Spleen (tissue), 7 donors: Measurements from ENCODE around the gene DENND1A.

Experiments used
- POLR2A ChIP-seq, 3 donors: fragments of 450-650 bp; IDR thresholded peaks; one replicate each; pipeline ENCODE4 v1.5.1; 2017; ENCODE audit warnings: antibody characterized with exemption in 3 of 3, mild to moderate bottlenecking in 1 of 3
- POLR2AphosphoS5 ChIP-seq, 3 donors: sonication (generic); formaldehyde crosslinking; IDR thresholded peaks; one replicate each; pipeline ENCODE4 v1.5.1; 2017; ENCODE audit warnings: antibody characterized with exemption in 3 of 3
- TF ChIP-seq, protein P1 (sequence below), 11 experiments: fragments of 200-600 bp in 7 of 11; fragments of 450-650 bp in 4 of 11; sonication (generic) in 4 of 11; IDR thresholded peaks in 8 of 11; conservative IDR thresholded peaks in 3 of 11; 1 replicate in 7 of 11; 2 replicates in 4 of 11; pipeline versions ENCODE4 v1.4.0 to v1.8.0; 2016 to 2021; ENCODE audit warnings: antibody characterized with exemption in 11 of 11, inconsistent platforms in 4 of 11, mild to moderate bottlenecking in 1 of 11
- donor health status: DM: no; HTN: no; CAD: no; lungs with moderate emphysema.
- donor health status: DM: no; HTN: no; CAD: no.
- donor health status: DM: no; HTN: no; CAD: no.

DNA sequence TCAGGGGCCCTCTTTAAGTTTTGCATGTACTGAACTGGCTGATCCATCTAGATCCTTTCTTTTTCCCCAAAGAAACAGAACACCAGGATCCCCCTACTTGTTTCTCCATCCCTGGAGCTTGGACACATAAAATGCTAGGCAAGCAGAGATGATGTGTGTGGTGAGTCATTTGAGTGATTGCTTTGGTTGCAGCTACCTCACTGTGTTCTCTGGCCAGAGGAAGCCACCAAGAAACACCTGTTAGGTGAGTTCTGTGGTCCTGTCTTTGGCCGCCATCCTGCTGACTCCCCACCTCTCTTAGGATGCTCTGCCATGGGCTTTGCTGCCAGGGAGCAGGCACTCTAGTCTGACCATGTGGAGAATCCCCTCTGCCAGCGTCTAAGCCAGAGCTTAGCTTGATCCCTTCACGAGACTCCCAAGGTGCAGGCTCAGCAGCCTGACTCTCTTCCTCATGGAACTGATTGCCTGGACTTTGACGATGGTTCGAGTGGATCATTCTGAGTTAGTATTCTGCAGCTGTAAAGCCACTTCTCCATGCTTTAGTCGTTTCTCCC lies 27.3 kb upstream of the DENND1A start:
- TF ChIP-seq POLR2A (IDR thresholded peaks at IDR 0.05) (no peak), POLR2AphosphoS5 (IDR thresholded peaks at IDR 0.05) (no peak)
- TF ChIP-seq, protein P1, sequence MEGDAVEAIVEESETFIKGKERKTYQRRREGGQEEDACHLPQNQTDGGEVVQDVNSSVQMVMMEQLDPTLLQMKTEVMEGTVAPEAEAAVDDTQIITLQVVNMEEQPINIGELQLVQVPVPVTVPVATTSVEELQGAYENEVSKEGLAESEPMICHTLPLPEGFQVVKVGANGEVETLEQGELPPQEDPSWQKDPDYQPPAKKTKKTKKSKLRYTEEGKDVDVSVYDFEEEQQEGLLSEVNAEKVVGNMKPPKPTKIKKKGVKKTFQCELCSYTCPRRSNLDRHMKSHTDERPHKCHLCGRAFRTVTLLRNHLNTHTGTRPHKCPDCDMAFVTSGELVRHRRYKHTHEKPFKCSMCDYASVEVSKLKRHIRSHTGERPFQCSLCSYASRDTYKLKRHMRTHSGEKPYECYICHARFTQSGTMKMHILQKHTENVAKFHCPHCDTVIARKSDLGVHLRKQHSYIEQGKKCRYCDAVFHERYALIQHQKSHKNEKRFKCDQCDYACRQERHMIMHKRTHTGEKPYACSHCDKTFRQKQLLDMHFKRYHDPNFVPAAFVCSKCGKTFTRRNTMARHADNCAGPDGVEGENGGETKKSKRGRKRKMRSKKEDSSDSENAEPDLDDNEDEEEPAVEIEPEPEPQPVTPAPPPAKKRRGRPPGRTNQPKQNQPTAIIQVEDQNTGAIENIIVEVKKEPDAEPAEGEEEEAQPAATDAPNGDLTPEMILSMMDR (IDR thresholded peaks at IDR 0.05 in 8 of 11, conservative IDR thresholded peaks at IDR 0.05 in 3 of 11) = no peak
